Trophoblast cell (in vitro differentiated cells and primary cell): ENCODE results near the gene SLC9A2.

Experiments used
- DNase-seq, 2 donors: peaks; one replicate each; pipeline ENCODE4 v3.0.0-alpha.2; 2016
- H2AFZ ChIP-seq: 2 replicates; pipeline ENCODE4 v1.6.1; 2013; ENCODE audit warnings: low read length, moderate library complexity, mild to moderate bottlenecking; ENCODE audit not compliant: insufficient read depth, poor library complexity
- H2AK5ac ChIP-seq: 2 replicates; pipeline ENCODE4 v1.6.1; 2013; ENCODE audit warnings: mild to moderate bottlenecking, low read length
- H2BK120ac ChIP-seq: 2 replicates; pipeline ENCODE4 v1.6.1; 2013; ENCODE audit warnings: low read length, mild to moderate bottlenecking, moderate library complexity; ENCODE audit not compliant: insufficient read depth, poor library complexity
- H2BK12ac ChIP-seq: 2 replicates; pipeline ENCODE4 v1.6.1; 2013; ENCODE audit warnings: mild to moderate bottlenecking, low read length, moderate library complexity
- H2BK5ac ChIP-seq: 2 replicates; pipeline ENCODE4 v1.6.1; 2013; ENCODE audit warnings: low read length, low read depth, moderate library complexity, mild to moderate bottlenecking; ENCODE audit not compliant: poor library complexity
- H3K14ac ChIP-seq: 2 replicates; pipeline ENCODE4 v1.6.1; 2013; ENCODE audit warnings: mild to moderate bottlenecking, low read length
- H3K18ac ChIP-seq: 2 replicates; pipeline ENCODE4 v1.6.1; 2013; ENCODE audit warnings: mild to moderate bottlenecking, low read length
- H3K23ac ChIP-seq: 2 replicates; pipeline ENCODE4 v1.6.1; 2013; ENCODE audit warnings: low read length
- H3K27ac ChIP-seq: 2 replicates; pipeline ENCODE4 v1.5.1; 2013; ENCODE audit warnings: low read depth, mild to moderate bottlenecking, inconsistent platforms, low read length, moderate library complexity
- H3K27me3 ChIP-seq: 2 replicates; pipeline ENCODE4 v1.6.1; 2013; ENCODE audit warnings: inconsistent platforms, mild to moderate bottlenecking, low read length, moderate library complexity; ENCODE audit not compliant: insufficient read depth
- H3K36me3 ChIP-seq, 2 experiments: 1 replicate in 1 of 2; 2 replicates in 1 of 2; pipeline ENCODE4 v1.6.1; 2013; ENCODE audit warnings: low read length in 2 of 2, mild to moderate bottlenecking in 2 of 2, moderate library complexity in 1 of 2; ENCODE audit not compliant: insufficient read depth in 2 of 2, control insufficient read depth in 1 of 2
- H3K4ac ChIP-seq: 2 replicates; pipeline ENCODE4 v1.6.1; 2013; ENCODE audit warnings: low read depth, mild to moderate bottlenecking, low read length, moderate library complexity
- H3K4me1 ChIP-seq, 2 experiments: 1 replicate in 1 of 2; 2 replicates in 1 of 2; pipeline ENCODE4 v1.6.1; 2013; ENCODE audit warnings: low read length in 2 of 2, mild to moderate bottlenecking in 2 of 2, moderate library complexity in 1 of 2; ENCODE audit not compliant: insufficient read depth in 2 of 2, control insufficient read depth in 1 of 2
- H3K4me2 ChIP-seq: 2 replicates; pipeline ENCODE4 v1.6.1; 2013; ENCODE audit warnings: inconsistent platforms, mild to moderate bottlenecking, low read length, moderate library complexity
- H3K4me3 ChIP-seq: 2 replicates; pipeline ENCODE4 v1.5.1; 2013; ENCODE audit warnings: mild to moderate bottlenecking, low read depth, low read length, inconsistent platforms
- H3K79me1 ChIP-seq: one replicate; pipeline ENCODE4 v1.6.1; 2013; ENCODE audit warnings: low read length
- H3K79me2 ChIP-seq: 2 replicates; pipeline ENCODE4 v1.6.1; 2013; ENCODE audit warnings: low read length, mild to moderate bottlenecking; ENCODE audit not compliant: control insufficient read depth, insufficient read depth, poor library complexity
- H3K9ac ChIP-seq: 2 replicates; pipeline ENCODE4 v1.6.1; 2013; ENCODE audit warnings: mild to moderate bottlenecking, low read length
- H3K9me3 ChIP-seq: 2 replicates; pipeline ENCODE4 v1.6.1; 2013; ENCODE audit warnings: low read depth, mild to moderate bottlenecking, control low read depth, inconsistent platforms, low read length; ENCODE audit not compliant: insufficient read depth
- H4K12ac ChIP-seq: 2 replicates; pipeline ENCODE4 v1.6.1; 2013; ENCODE audit warnings: low read depth, mild to moderate bottlenecking, low read length, moderate library complexity
- H4K8ac ChIP-seq: 2 replicates; pipeline ENCODE4 v1.6.1; 2013; ENCODE audit warnings: low read depth, mild to moderate bottlenecking, low read length, moderate library complexity
- H4K91ac ChIP-seq: one replicate; pipeline ENCODE4 v1.6.1; 2013; ENCODE audit warnings: low read depth, mild to moderate bottlenecking, low read length, moderate library complexity
- WGBS: extraction: QIAGEN DNeasy Blood & Tissue Kit; methylation state at CpG from one replicate; pipeline ENCODE4 v1.1.7; 2013; ENCODE audit warnings: missing lambda C conversion rate; ENCODE audit not compliant: insufficient read length, insufficient coverage; ENCODE audit errors: extremely low coverage; 5-methylcytosine and 5-hydroxymethylcytosine counted together

Gene SLC9A2

GRCh38 chr2:102669401-102669800 lies 50.0 kb downstream of the SLC9A2 start:
- Histone ChIP-seq H3K27ac (no peak overlapping the region), H2AFZ (no peak overlapping the region), H3K36me3 (no peaks in the 10 kb centered on the region), H3K27me3 (no peaks in the 10 kb centered on the region), H2BK5ac (no peak overlapping the region), H3K14ac (no peak overlapping the region), H3K4me2 (no peak overlapping the region), H3K4me1 (no peaks in the 10 kb centered on the region), H2AK5ac (no peak overlapping the region), H3K9ac (no peak overlapping the region), H3K4ac (no peak overlapping the region), H3K9me3 (no peaks in the 10 kb centered on the region), H4K12ac (no peak overlapping the region), H2BK12ac (no peak overlapping the region), H4K91ac (no peak overlapping the region), H3K4me3 (no peak overlapping the region), H3K79me2 (no peaks in the 10 kb centered on the region), H4K8ac (no peak overlapping the region), H3K79me1 (no peaks in the 10 kb centered on the region), H2BK120ac (no peak overlapping the region), H3K18ac (no peak overlapping the region), H3K23ac (no peak overlapping the region)
- no peak for DNase-seq
- WGBS: no CpG with 5 or more reads among the region's 1 CpG

GRCh38 chr2:102672107-102672776 lies 52.9 kb downstream of the SLC9A2 start:
- Histone ChIP-seq H2AFZ (no peak overlapping the region), H3K27me3 (no peaks in the 10 kb centered on the region), H3K36me3 (no peaks in the 10 kb centered on the region), H2BK5ac (no peak overlapping the region), H4K8ac (no peak overlapping the region), H3K9me3 (no peaks in the 10 kb centered on the region), H3K14ac (no peak overlapping the region), H3K4me1 (no peaks in the 10 kb centered on the region), H3K18ac (no peak overlapping the region), H4K12ac (no peak overlapping the region), H3K4me2 (no peak overlapping the region), H3K9ac (no peak overlapping the region), H3K27ac (no peak overlapping the region), H3K4me3 (no peak overlapping the region), H2BK120ac (no peak overlapping the region), H3K23ac (no peak overlapping the region), H3K4ac (no peak overlapping the region), H3K79me1 (no peaks in the 10 kb centered on the region), H3K79me2 (no peaks in the 10 kb centered on the region), H2AK5ac (no peak overlapping the region), H2BK12ac (no peak overlapping the region), H4K91ac (no peak overlapping the region)
- no peak for DNase-seq
- no CpG with 5 or more reads among the region's 4 CpGs for WGBS

GRCh38 chr2:102674370-102674769 lies 55.0 kb downstream of the SLC9A2 start:
- no peak overlapping the region for H3K9ac ChIP-seq
- H4K8ac ChIP-seq: no peak overlapping the region
- no peaks in the 10 kb centered on the region for H3K27me3 ChIP-seq
- H3K9me3 ChIP-seq: no peaks in the 10 kb centered on the region
- no peak overlapping the region for H2AFZ ChIP-seq
- no peak overlapping the region for H3K18ac ChIP-seq
- H2BK5ac ChIP-seq: no peak overlapping the region
- H2BK12ac ChIP-seq: no peak overlapping the region
- no peak overlapping the region for H2AK5ac ChIP-seq
- H3K27ac ChIP-seq: no peak overlapping the region
- no CpG with 5 or more reads among the region's 2 CpGs for WGBS
- H3K4me3 ChIP-seq: no peak overlapping the region
- no peak overlapping the region for H3K14ac ChIP-seq
- H3K36me3 ChIP-seq: no peaks in the 10 kb centered on the region
- H3K79me1 ChIP-seq: no peaks in the 10 kb centered on the region
- no peak overlapping the region for H4K91ac ChIP-seq
- H2BK120ac ChIP-seq: no peak overlapping the region
- H3K4me2 ChIP-seq: no peak overlapping the region
- H4K12ac ChIP-seq: no peak overlapping the region
- no peaks in the 10 kb centered on the region for H3K79me2 ChIP-seq
- no peak for DNase-seq
- no peak overlapping the region for H3K23ac ChIP-seq
- H3K4ac ChIP-seq: no peak overlapping the region
- no peaks in the 10 kb centered on the region for H3K4me1 ChIP-seq

- no CpG with 5 or more reads among the region's 4 CpGs for WGBS
- Histone ChIP-seq H3K4me1 (no peaks in the 10 kb centered on the region), H2BK5ac (no peak overlapping the region), H3K4me2 (no peak overlapping the region), H3K14ac (no peak overlapping the region), H3K18ac (no peak overlapping the region), H2AK5ac (no peak overlapping the region), H3K36me3 (no peaks in the 10 kb centered on the region), H3K79me2 (no peaks in the 10 kb centered on the region), H4K8ac (no peak overlapping the region), H3K4me3 (no peak overlapping the region), H2BK120ac (no peak overlapping the region), H2AFZ (no peak overlapping the region), H3K23ac (no peak overlapping the region), H3K27me3 (no peaks in the 10 kb centered on the region), H3K4ac (no peak overlapping the region), H3K9ac (no peak overlapping the region), H4K12ac (no peak overlapping the region), H2BK12ac (no peak overlapping the region), H3K9me3 (no peaks in the 10 kb centered on the region), H4K91ac (no peak overlapping the region), H3K27ac (no peak overlapping the region), H3K79me1 (no peaks in the 10 kb centered on the region)
- no peak for DNase-seq
Measured at GRCh38 chr2:102674836-102675235, 55.5 kb downstream of the SLC9A2 start.
